HTR-8/SVneo (cell line): ENCODE results near the gene ESPN.

Source experiments
- DNase-seq: peaks from one replicate; pipeline ENCODE4 v3.0.0; 2011; ENCODE audit warnings: low spot score, mixed read lengths; ENCODE audit not compliant: insufficient read length
- FAIRE-seq: peaks from 2 replicates; lab custom pipeline; 2011; peaks lifted over from hg19 to GRCh38; lab: Jason Lieb, UNC

ESPN gene

GRCh38 chr1:6505367-6506209, 81.0 kb downstream of the ESPN start:
- FAIRE-seq (no peak), DNase-seq (no peak)

- FAIRE-seq, result no peak
- no peak for DNase-seq
These were observed 81.8 kb downstream of the ESPN start for GRCh38 chr1:6506210-6507036.

- DNase-seq (no peak), FAIRE-seq (no peak)
These were observed 82.5 kb downstream of the ESPN start for GRCh38 chr1:6507037-6507428.

- FAIRE-seq (no peak), DNase-seq (no peak)
These were observed 82.9 kb downstream of the ESPN start for GRCh38 chr1:6507461-6507911.

- FAIRE-seq (no peak), DNase-seq (no peak)
These were observed 83.7 kb downstream of the ESPN start for GRCh38 chr1:6508154-6508815.

GRCh38 chr1:6508816-6509189, 84.2 kb downstream of the ESPN start:
- no peak for FAIRE-seq

GRCh38 chr1:6509220-6509918, 84.8 kb downstream of the ESPN start:
- DNase-seq (no peak), FAIRE-seq (no peak)

More at GRCh38 chr1:6508816-6509189, 84.2 kb downstream of the ESPN start:
- DNase-seq, result no peak

GRCh38 chr1:6509919-6510291, 85.3 kb downstream of the ESPN start:
- no peak for DNase-seq
- no peak for FAIRE-seq

GRCh38 chr1:6510493-6510892, 85.9 kb downstream of the ESPN start:
- DNase-seq, result no peak
- FAIRE-seq, result no peak
